ENCODE data around the gene ALLC. TPM values are rescaled to one million over a fixed set of nuclear protein-coding genes. Genes with fewer than 3 reads are reported as not detected.
"Not testable (repeated sequence)": the region's sequence is repeated elsewhere in the genome, so short reads cannot be mapped to it uniquely, and the experiment has no call there.

Gene ALLC
- total RNA-seq, result not detected
- long read RNA-seq, result 0 reads

DNA sequence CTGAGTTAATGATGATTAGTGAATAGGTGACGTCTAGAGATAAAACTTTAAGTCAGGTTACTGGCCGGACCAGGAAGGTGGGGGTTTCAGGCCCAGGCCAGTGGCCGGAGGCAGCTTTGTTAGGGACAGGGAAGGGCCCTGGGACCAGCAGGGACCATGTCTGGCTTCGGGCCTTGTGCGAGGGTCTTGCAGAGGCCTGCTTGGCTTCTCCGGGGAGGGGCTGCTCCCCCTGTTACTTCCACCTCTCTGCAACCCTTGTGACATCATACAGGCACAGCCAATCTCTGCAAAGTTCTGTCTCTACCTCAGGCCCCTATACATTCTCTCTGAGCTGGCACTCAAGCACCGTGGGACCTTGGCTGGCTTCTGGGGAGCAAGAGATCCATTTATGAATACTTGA is at the start of gene ALLC:
ALLC (plus strand) TSS at position 320 of the 400 bp plus-strand sequence. CDS start 12,958 bp downstream, outside the sequence.
- no peaks in the 10 kb centered on the region for H3K36me3 ChIP-seq
- no peaks in the 10 kb centered on the region for H3K27me3 ChIP-seq
- peaks cover 7% of the 10 kb centered on the region for H3K4me1 ChIP-seq
- no peak for ATAC-seq
- intact Hi-C loops (cut with DNase I), result no loop called here
- peak within 1 kb of the TSS; percentile 68 for H3K27ac ChIP-seq
- no peak for DNase-seq
- no peak within 1 kb of the TSS for H3K4me3 ChIP-seq
- TF ChIP-seq, protein P1, sequence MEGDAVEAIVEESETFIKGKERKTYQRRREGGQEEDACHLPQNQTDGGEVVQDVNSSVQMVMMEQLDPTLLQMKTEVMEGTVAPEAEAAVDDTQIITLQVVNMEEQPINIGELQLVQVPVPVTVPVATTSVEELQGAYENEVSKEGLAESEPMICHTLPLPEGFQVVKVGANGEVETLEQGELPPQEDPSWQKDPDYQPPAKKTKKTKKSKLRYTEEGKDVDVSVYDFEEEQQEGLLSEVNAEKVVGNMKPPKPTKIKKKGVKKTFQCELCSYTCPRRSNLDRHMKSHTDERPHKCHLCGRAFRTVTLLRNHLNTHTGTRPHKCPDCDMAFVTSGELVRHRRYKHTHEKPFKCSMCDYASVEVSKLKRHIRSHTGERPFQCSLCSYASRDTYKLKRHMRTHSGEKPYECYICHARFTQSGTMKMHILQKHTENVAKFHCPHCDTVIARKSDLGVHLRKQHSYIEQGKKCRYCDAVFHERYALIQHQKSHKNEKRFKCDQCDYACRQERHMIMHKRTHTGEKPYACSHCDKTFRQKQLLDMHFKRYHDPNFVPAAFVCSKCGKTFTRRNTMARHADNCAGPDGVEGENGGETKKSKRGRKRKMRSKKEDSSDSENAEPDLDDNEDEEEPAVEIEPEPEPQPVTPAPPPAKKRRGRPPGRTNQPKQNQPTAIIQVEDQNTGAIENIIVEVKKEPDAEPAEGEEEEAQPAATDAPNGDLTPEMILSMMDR (IDR thresholded peaks at IDR 0.05), result no peak
- no peaks in the 10 kb centered on the region for H3K9me3 ChIP-seq

DNA sequence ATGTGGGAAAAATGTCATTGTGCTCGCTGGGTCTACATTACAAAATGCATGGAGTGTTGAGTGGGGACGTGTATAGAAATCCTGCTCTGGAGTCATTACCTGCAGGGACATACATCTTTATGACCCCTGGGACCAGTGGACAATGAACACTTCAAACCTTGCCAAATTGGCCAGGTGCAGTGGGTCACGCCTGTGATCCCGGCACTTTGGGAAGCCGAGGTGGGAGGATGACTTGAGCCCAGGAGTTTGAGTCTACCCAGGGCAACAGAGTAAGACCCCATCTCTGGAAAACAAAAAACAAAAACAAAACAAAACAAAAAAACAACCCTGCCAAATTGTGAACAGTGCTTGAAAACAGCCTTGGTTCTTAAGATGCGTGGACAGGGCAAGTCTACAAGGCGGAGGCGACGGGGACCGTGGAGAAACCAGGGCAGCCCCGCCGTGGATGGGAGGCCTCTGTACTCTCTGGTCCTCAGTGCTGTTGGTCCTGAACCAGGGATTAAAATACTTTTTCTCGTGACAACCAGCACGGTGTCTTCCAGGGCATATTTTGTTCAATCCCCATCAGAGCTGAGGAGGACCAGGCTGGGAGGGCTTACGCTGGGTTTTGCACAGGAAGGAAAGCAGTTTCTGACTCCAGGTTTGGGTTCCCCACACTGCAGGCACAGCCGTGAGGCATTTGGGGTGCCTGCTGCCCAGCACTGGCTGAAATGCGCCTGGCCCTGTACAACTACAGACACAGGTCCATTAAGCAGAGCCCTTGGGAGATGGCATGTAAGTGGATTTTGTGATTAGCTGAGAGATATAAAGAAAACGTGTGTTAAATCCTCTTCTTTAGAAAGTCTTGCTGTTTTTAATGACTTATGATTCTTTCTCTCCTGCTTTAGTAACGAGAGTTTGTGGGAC is 49.4 kb upstream of the ALLC start:
- Histone ChIP-seq H3K4me3 (no peak overlapping the region), H3K36me3 (no peaks in the 10 kb centered on the region), H3K4me1 (no peaks in the 10 kb centered on the region), H3K27ac (no peak overlapping the region), H3K9me3 (no peaks in the 10 kb centered on the region), H3K27me3 (no peaks in the 10 kb centered on the region)
- TF ChIP-seq, protein P1 (IDR thresholded peaks at IDR 0.05), result no peak
- DNase-seq (peak; percentile 45), ATAC-seq (no peak)
- intact Hi-C loops (cut with DNase I), result no loop called here

DNA sequence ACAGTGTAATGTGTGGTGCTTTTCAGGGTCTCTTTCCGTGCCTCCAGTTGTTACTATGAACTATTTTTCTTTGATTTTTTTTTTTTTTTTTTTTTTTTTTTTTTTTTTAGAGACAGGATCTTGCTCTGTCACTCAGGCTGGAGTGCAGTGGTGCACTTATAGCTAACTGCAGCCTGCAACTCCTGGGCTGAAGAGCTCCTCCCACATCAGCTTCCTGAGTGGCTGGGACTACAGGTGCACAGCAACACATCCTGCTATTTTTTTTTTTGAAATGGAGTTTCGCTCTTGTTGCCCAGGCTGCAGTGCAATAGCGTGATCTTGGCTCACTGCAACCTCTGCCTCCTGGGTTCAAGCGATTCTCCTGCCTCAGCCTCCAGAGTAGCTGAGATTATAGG is 48.7 kb upstream of the ALLC start:
- intact Hi-C loops (cut with DNase I), result not testable (repeated sequence)

DNA sequence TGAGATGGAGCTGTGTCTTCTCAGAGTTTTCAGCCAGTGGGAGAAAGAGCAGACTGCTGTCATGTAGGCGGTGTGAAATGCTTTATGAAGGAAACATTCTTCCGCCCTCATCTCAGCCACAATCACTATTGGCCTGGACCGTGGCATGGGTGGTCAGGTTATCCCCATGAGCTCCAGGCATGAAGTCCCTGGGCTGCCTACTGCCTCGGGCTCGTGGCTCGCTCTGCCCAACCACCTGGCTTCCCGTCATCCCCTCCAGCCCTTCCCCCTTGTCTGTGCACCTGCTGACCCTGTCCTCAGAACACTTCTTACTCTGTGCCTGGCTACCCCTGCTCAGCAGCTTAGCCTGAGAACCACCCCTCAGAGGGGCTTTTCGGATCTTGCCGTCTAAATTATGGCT is 47.6 kb upstream of the ALLC start:
- H3K27ac ChIP-seq, result no peak overlapping the region
- DNase-seq (peak; percentile 18), ATAC-seq (no peak)
- H3K4me3 ChIP-seq, result no peak overlapping the region
- TF ChIP-seq, protein P1 (IDR thresholded peaks at IDR 0.05), result no peak
- no peaks in the 10 kb centered on the region for H3K4me1 ChIP-seq
- no peaks in the 10 kb centered on the region for H3K36me3 ChIP-seq
- no peaks in the 10 kb centered on the region for H3K27me3 ChIP-seq
- intact Hi-C loops (cut with DNase I), result no loop called here
- H3K9me3 ChIP-seq, result no peaks in the 10 kb centered on the region

More for the DNA sequence above, 48.7 kb upstream of the ALLC start:
- not testable (repeated sequence) for H3K4me1 ChIP-seq, H3K4me3 ChIP-seq, H3K9me3 ChIP-seq, H3K36me3 ChIP-seq, ATAC-seq, H3K27me3 ChIP-seq, H3K27ac ChIP-seq, DNase-seq

DNA sequence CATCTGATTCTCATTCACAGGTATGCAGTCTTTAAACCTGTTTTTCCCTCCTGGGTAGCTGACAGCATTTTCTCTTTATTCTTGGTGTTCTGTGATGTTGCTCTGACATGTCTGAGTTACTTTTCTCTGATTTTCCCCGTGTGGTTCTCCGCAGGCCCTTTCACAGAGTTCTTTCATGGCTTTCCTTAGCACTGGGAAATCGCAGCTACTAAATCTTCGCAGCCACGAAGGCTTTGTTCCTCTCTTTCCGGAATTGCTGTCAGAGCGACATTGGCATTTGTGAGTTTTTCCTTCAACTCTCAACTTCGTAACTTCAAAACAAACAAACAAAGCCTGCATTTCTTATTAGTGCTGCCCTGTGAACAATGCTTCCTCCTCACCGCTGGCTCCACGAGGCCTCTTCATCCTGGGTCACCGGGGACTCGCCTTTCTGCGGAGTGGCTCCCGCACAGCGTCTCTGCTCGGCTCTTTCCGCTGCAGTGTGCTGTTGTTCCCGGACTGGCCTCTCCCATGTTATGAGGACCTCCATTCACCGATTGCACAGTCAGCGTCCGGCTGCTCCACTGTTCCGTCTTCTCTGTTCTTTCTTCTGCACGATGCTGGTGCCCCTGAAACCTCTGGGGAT is 47.0 kb upstream of the ALLC start:
- no peak overlapping the region for H3K4me3 ChIP-seq
- no peak overlapping the region for H3K27ac ChIP-seq
- no peaks in the 10 kb centered on the region for H3K27me3 ChIP-seq
- H3K4me1 ChIP-seq, result no peaks in the 10 kb centered on the region
- H3K9me3 ChIP-seq, result no peaks in the 10 kb centered on the region
- ATAC-seq (no peak), DNase-seq (peak; percentile 43)
- TF ChIP-seq, protein P1 (IDR thresholded peaks at IDR 0.05), result no peak
- H3K36me3 ChIP-seq, result no peaks in the 10 kb centered on the region
- intact Hi-C loops (cut with DNase I), result no loop called here

DNA sequence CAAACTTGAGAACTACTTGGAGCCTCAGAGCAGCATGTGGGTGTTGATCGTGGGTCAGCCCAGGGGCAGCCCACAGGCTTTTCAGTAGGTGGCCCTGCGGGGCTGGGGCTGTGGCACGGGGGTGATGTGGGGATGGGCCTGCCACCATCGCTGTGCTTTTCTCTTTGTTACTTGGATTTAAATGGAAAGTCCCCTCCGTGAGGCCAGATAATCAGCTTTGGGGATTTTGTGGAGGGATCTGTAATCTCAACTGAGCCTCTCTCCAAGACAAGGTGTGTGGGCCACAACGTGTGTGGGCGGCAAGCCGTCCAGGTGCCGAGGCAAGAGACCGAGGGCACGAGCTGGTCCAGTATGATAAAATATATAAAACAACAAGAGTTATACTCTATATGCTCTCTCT is 46.4 kb upstream of the ALLC start:
- no peaks in the 10 kb centered on the region for H3K4me1 ChIP-seq
- TF ChIP-seq, protein P1 (IDR thresholded peaks at IDR 0.05), result no peak
- no peaks in the 10 kb centered on the region for H3K27me3 ChIP-seq
- DNase-seq, result peak; percentile 39
- no peak overlapping the region for H3K27ac ChIP-seq
- no peaks in the 10 kb centered on the region for H3K36me3 ChIP-seq
- no peak for ATAC-seq
- H3K4me3 ChIP-seq, result no peak overlapping the region
- no peaks in the 10 kb centered on the region for H3K9me3 ChIP-seq
- intact Hi-C loops (cut with DNase I), result no loop called here

Measured in upper lobe of right lung (tissue), 1 donor.